WERI-Rb-1 (cell line): Measurements from ENCODE around the gene GALNS.

Experiments used
- DNase-seq: peaks from one replicate; pipeline ENCODE4 v3.0.0-alpha.2; 2020
- H3K27ac ChIP-seq: fragments of 250-450 bp; sonication (Bioruptor Pico); 2 replicates; pipeline ENCODE4 v1.5.1; 2020; ENCODE audit warnings: mild to moderate bottlenecking, moderate library complexity
- H3K27me3 ChIP-seq: fragments of 250-450 bp; sonication (Bioruptor Pico); 2 replicates; pipeline ENCODE4 v1.5.1; 2021; ENCODE audit warnings: mild to moderate bottlenecking, low read depth, moderate library complexity; ENCODE audit not compliant: insufficient read depth, severe bottlenecking
- H3K36me3 ChIP-seq: fragments of 250-450 bp; sonication (Bioruptor Pico); 2 replicates; pipeline ENCODE4 v1.5.1; 2020; ENCODE audit warnings: mild to moderate bottlenecking, moderate library complexity
- H3K4me3 ChIP-seq: 2 replicates; pipeline ENCODE4 v1.5.1; 2011; ENCODE audit warnings: low read depth, mild to moderate bottlenecking, control low read depth, low read length
- H3K9me3 ChIP-seq: fragments of 250-450 bp; sonication (Bioruptor Pico); 2 replicates; pipeline ENCODE4 v1.5.1; 2021; ENCODE audit warnings: mild to moderate bottlenecking, moderate library complexity; ENCODE audit not compliant: severe bottlenecking
- CTCF ChIP-seq: IDR thresholded peaks from 2 replicates; pipeline ENCODE4 v1.5.1; 2011; ENCODE audit warnings: low read depth, mild to moderate bottlenecking, control low read depth, inconsistent platforms, low read length

The GALNS gene

GRCh38 chr16:88830783-88831182, 26.0 kb downstream of the GALNS start:
- Histone ChIP-seq H3K9me3 (no peaks in the 10 kb centered on the region), H3K27me3 (no peaks in the 10 kb centered on the region), H3K27ac (no peak overlapping the region), H3K4me3 (no peak overlapping the region), H3K36me3 (no peaks in the 10 kb centered on the region)
- TF ChIP-seq CTCF: no peak
- no peak for DNase-seq

- TF ChIP-seq CTCF: no peak
- DNase-seq: no peak
- H3K9me3 ChIP-seq: no peaks in the 10 kb centered on the region
- H3K36me3 ChIP-seq: no peaks in the 10 kb centered on the region
- H3K4me3 ChIP-seq: no peak overlapping the region
- H3K27ac ChIP-seq: no peak overlapping the region
- no peaks in the 10 kb centered on the region for H3K27me3 ChIP-seq
Measured at GRCh38 chr16:88830258-88830657, 26.5 kb downstream of the GALNS start.

- Histone ChIP-seq H3K27ac (no peak overlapping the region), H3K4me3 (no peak overlapping the region), H3K9me3 (no peaks in the 10 kb centered on the region), H3K27me3 (no peaks in the 10 kb centered on the region), H3K36me3 (no peaks in the 10 kb centered on the region)
- no peak for DNase-seq
- no peak for TF ChIP-seq CTCF
Measured at GRCh38 chr16:88828711-88829110, 28.0 kb downstream of the GALNS start.

- TF ChIP-seq CTCF: no peak
- H3K9me3 ChIP-seq: no peaks in the 10 kb centered on the region
- H3K36me3 ChIP-seq: no peaks in the 10 kb centered on the region
- H3K27me3 ChIP-seq: no peaks in the 10 kb centered on the region
- no peak for DNase-seq
- no peak overlapping the region for H3K4me3 ChIP-seq
- no peak overlapping the region for H3K27ac ChIP-seq
Measured at GRCh38 chr16:88827727-88828126, 29.0 kb downstream of the GALNS start.

- no peaks in the 10 kb centered on the region for H3K27me3 ChIP-seq
- H3K36me3 ChIP-seq: no peaks in the 10 kb centered on the region
- no peak overlapping the region for H3K4me3 ChIP-seq
- no peak for DNase-seq
- TF ChIP-seq CTCF: no peak
- H3K27ac ChIP-seq: no peak overlapping the region
- H3K9me3 ChIP-seq: no peaks in the 10 kb centered on the region
Measured at GRCh38 chr16:88826070-88826840, 30.5 kb downstream of the GALNS start.

- no peak overlapping the region for H3K27ac ChIP-seq
- TF ChIP-seq CTCF: no peak
- H3K9me3 ChIP-seq: no peaks in the 10 kb centered on the region
- H3K36me3 ChIP-seq: no peaks in the 10 kb centered on the region
- DNase-seq: no peak
- H3K27me3 ChIP-seq: no peaks in the 10 kb centered on the region
- no peak overlapping the region for H3K4me3 ChIP-seq
Measured at GRCh38 chr16:88825146-88825545, 31.6 kb downstream of the GALNS start.
